GM21515 (cell line): ENCODE measurements around the gene HMOX2.

ENCODE experiments used
- ATAC-seq: cut with Tn5 transposase; IDR thresholded peaks from one replicate; pipeline ENCODE4 v1.9.1; 2021; ENCODE audit not compliant: unreplicated experiment

Gene HMOX2

DNA sequence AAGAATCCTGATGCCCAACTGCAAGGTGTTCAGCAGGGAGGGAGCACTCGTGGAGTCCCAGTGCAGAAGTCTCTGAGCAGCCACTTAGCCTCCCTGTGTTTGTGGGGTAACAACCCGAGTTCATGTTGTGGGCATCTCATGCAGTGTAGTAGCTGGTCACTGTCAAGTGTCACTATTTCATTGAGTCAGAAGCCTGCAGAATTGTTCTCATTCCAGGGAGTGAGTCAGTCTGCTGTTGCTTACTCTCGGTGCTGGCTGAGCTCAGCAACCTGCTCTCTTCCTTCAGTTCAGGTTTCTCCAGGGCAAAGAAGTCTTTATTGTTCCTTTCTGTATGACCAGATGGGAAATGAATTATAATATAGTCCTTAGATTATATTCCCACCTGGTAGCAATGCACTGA, 24.1 kb downstream of the HMOX2 start:
- no peak for ATAC-seq

DNA sequence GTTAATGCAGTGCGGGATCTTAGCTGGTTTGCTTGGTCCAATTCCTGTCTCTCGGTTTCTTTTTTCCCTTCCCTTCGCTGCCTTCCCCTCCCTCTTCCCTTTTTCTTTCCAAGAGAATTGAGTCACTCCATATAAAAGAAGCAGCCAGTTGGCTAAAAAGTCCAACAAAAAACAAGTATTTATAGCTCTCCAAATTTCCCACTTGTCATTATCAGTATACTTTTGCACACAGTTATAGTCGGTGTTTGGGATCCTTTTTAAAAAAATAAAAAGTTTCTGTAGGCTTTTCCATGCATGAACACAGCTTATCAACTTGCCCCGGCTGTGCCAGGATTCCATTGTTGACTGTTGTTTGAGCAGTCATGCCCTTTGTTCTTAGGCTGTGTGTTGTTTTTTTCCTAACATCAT, 24.9 kb downstream of the HMOX2 start:
- ATAC-seq, result no peak

DNA sequence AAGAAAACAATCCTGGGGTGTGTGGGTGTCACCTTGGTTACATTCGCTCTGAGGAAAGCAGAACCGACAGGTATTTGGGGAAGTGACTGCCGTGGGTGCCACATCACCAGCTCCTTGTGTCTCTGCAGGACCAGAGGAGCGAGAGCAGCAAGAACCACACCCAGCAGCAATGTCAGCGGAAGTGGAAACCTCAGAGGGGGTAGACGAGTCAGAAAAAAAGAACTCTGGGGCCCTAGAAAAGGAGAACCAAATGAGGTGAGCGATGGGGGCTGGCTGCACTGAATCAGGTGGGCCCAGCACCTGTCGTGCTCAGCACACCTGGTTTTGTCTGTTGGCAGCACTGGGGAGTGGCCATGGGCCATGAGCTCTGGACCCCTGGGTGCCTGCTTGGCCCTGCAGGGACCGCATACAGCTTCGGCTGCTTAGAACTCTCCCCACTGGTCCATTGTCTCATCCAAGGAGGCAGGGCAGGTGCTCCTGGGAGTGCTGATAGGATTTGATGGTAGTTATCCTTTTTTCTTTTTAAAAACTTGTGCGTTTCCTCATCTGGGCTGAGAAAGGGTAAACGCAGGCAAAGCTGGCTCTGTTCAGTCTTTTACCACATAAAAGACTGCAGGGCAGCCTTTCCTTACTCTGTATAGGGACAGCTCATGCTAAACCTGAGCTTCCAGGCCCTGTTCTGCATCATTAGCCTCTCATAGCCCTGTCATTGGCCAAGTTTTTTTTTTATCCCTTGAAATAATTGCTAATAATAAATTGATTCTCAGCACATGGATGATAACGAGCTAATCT, 29.4 kb downstream of the HMOX2 start:
- peak; percentile 78 for ATAC-seq

DNA sequence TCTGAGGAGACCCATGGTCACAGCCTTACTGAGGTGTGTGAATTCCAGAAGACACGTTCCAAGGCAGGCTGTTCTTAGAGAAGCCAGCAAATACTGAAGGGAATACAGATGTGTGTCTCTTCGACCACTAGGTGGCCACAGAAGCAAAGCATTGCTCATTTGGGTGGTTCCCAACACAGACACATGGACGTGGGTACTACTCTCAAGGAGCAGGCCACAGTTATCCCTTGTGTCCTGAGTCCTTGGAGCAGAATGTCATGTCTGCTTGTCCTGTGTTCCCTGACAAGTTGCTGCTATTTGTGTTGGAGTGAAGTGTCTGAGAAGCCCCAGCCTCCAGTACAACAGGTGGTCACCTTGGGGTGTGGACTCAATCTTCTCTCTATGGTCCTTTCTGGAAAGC, 30.3 kb downstream of the HMOX2 start:
- no peak for ATAC-seq

DNA sequence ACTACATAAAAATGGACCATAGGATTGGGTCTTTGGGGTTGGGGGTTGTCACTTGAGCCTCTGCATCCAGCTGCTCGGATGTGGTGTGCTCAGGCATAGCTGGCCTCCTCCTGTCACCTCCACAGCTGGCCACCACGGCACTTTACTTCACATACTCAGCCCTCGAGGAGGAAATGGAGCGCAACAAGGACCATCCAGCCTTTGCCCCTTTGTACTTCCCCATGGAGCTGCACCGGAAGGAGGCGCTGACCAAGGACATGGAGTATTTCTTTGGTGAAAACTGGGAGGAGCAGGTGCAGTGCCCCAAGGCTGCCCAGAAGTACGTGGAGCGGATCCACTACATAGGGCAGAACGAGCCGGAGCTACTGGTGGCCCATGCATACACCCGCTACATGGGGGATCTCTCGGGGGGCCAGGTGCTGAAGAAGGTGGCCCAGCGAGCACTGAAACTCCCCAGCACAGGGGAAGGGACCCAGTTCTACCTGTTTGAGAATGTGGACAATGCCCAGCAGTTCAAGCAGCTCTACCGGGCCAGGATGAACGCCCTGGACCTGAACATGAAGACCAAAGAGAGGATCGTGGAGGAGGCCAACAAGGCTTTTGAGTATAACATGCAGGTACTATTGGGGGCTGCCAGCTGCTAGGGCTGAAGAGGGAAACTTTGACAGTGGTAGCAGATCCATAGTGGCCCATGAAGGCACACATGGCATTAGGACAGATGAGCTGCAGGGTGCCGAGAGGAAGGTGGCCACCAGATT, 31.6 kb downstream of the HMOX2 start:
- no peak for ATAC-seq

DNA sequence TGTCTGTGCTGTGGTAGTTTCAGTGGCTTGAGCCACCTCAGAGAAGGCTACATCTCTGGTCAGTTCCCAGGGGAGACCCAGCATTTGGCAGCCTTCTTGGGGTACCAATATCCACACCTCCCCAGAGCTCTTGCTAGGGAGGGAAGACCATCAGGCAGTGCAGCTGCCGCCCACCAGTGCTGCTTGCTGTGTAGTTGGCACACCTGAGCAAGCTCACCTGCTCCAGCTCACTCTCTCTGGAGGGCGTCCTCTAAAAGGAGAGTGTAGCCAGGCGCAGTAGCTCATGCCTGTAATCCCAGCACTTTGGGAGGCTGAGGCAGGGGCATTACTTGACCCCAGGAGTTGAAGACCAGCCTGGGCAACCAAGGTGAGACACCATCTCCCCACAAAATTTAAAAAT, 32.6 kb downstream of the HMOX2 start:
- no peak for ATAC-seq

DNA sequence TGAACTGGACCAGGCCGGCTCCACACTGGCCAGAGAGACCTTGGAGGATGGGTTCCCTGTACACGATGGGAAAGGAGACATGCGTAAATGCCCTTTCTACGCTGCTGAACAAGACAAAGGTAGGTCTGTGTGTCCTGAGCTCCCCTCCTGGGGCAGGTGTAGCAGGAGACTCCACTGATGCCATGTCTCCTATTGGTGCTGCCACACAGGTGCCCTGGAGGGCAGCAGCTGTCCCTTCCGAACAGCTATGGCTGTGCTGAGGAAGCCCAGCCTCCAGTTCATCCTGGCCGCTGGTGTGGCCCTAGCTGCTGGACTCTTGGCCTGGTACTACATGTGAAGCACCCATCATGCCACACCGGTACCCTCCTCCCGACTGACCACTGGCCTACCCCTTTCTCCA, 33.2 kb downstream of the HMOX2 start:
- no peak for ATAC-seq

DNA sequence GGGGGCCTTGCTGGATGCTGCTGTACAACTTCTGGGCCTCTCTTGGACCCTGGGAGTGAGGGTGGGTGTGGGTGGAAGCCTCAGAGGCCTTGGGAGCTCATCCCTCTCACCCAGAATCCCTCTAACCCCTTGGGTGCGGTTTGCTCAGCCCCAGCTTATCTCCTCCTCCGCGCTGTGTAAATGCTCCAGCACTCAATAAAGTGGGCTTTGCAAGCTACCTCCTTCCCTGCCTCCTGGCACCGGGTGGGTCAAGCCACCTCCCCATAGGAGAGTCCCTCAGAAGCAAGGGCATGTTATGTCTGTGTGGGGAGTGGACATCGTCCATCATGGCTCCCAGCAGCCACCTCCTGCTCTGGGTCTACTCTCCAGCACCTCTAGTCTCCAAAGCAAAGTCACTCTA, 33.9 kb downstream of the HMOX2 start:
- no peak for ATAC-seq

DNA sequence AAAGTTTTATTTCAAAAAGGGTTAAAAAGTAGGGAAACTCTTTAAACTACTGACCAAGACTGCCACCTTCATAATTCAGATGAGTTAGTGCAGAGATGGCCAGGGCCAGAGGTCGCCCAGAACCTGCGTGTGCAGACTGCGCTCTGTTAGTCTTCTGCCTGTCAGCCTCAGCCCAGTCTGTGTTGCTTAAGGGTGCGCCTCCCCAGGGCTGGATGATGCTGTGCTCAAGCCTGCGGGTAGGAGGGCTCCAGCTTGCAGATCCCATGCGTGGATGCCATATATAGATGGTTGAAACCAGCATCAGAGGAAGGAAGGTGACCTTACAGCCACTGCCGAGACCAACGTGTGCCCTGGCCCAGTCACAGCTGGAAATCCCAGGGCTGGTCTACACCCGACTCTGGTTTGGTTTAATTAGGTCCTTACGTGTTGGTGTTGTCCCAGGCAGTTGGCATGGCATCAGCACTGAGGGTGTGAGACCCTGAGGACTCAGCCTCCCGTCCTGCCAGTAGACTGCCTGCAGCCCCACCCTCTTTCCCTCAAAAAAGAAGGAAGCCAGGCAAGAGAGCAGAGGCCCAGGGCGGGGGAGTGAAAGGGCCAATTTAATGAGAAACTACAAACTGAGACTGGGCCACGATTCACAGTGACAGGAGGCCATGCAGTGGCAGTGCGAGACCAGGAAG, 34.7 kb downstream of the HMOX2 start:
- no peak for ATAC-seq

DNA sequence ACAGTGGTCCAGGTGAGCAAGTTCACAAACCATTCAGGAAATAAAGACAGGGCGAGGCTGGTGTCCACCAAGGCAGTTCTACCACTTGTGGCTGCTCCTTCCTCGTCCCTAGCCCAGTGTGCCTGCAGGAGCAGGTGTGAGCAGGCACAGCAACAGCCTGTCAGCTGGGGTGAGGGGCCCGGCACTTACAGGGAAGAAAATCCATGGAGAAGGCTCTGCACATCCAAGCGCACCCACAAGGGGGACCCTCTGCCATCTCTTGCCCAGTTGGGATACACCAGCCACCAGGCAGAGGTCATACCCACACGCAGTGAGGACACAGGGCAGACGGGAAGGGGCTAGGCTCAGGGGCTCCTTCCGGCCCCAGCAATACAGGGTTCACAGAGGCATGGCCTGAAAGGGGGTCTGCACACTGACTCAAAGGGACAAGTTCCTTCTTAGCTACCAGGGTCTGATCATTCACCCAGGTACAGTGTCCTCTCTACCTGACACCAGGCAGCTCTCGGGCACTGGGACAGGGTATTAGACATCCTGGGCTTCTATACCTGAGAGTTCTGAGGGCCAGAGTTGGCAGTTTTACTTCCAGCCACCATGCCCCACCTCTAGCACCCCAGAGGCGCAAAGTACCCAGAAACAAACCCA, 35.4 kb downstream of the HMOX2 start:
- ATAC-seq, result no peak

DNA sequence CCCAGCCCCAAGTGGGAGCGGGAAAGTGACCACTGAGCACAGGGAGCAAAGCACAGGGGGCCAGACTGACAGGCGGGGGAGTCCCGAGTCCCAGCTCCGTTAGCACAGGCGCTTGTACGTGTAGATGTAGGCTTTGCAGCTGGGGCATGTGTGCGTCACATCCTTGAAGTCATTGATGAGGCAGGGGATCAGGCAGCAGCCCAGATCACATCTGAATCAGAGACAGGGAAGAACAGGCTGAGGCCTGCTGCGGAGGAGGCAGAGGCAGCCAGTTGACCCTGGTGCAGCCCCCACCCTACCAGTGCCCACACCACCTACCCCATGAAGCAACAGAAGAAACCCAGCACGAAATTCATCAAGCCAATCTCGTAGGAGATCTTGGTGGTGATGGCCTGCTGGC, 36.3 kb downstream of the HMOX2 start:
- no peak for ATAC-seq

DNA sequence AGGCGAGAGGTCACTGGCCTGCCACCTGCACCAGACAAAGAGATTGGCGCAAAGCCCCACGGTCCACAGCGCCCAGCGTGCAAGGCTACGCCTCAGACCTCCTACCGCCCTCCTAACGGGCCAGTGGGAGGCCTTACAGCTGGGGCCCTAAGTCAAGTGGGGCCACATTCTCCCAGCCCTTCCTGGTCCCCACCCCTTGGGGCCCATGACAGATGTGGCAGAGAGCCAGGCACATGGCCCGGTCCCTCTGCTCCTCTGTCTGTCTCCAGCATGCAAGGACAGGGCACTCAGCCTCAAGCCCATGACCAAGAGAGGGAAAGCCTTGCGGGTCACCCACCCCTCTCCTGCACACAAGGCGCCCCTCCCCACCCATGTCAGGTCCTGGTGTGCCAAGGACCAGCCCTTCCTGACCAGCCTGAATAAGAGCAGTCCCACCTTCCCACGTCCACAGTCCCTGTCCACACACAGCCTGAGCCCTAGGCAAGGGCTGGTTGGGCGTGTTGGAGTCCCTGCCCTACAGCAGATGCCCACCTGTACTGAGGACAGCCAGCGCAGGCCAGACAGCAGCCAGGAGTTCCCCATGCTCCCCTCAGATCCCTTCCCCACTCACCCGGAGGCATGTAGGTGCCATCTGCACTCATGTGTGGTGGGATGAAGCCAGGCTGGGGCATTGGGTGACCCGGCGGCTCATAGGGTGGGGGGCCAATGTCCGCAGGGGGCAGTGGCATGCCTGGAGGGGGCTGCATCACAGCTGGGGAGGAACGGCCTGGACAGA, 37.1 kb downstream of the HMOX2 start:
- no peak for ATAC-seq

DNA sequence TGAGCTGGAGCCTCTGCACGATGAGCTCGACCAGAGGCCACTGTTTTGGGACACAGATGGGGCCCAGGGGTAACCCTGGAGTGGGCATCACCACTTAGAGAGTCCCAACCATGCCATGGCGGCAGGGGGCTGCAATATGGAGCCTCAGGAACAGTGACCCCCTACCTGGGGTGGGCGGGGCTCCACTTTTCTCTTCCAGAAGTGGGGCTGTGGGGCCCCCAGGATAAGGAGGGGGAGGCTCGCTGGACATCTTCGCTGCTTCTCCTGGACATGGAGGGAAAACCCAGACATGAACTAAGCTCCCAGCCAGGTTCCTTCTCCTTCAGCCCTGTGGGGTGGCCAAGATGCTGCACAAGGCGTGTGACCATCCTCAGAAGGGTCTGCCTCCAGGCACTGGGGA, 37.7 kb downstream of the HMOX2 start:
- ATAC-seq, result no peak

DNA sequence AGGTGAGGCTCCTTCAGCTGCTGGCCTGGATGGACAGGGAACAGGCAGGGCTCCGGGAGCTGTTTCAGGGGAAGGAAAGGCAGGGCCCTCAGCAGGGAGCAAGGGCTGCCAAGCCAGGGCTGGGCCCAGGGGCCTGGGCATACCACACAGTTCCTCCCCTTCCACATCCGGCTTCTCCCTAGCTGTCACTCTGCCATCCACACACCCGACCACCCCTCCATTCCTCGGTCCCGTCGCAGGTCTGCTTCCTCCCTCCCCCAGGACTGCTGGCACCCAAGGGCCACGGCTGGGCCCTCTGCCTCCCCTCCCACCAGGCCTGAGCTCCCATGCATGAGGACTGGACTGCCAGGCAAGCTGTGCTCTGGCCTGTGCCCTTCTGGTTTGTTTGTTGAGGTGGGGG, 38.4 kb downstream of the HMOX2 start:
- ATAC-seq, result no peak

DNA sequence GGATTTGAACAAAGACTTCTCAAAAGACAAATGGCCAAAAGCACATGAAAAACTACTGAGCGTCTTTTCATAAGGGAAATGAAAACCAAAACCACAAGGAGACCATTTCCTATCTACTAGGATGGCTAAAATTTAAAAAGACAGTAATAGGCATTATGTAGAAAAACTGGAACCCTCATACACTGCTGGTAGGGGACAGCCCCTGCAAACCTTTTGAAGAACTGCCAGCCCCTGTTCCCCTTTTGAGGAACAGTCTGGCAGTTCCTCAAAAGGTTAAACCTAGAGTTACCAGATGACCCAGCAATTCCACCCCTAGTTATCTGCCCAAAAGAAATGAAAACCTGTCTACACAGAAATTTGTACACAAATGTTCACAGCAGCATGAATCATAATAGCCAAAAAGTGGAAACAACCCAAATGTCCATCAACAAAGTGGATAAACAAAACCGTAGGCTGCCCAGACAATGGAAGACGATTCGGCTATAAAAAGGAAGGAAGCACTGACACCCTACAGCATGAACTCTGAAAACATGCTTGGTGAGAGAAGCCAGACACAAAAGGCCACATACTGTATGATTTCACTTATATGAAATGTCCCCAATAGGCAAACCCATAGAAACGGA, 39.5 kb downstream of the HMOX2 start:
- ATAC-seq, result peak; percentile 51

DNA sequence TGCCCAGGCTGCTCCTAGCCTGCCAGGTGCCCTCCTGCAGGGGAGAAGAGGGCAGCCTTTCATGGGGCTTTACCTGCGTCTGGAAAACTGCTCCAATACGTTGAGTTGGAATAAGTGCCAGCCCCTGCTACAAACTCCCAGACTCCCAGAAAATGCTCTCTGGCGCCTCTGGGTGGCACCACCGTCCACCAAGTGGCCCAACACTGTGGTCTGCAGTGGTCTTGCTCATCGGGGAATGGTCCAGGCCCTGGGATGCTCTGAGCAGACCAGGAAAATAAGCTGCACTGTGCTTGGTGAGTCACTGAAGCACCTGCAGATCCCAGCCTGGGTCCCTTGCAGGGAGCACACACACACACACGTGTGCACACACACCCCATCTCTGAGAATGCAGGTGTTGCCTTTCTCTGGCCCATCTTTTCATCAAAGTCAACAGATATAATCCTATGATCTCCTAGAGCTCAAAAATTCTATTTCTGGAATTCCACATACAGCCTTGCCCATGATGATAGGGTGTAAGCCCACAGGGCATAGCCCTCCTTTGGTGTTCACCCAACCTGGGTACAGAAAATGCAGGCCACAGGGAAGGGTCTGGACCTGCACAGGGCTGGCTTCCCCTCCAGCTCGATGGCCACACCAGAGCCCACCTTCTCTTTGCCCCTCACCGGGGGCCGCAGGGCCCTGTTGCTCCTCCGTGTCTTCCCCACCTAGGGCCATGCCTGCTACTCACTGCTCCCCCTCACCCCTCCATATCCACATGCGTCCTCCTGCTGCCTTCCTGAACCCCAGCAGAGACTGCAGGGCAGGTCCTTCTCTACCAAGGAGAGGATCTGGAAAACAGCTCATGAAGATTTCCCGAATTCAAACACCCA, 41.8 kb downstream of the HMOX2 start:
- no peak for ATAC-seq

DNA sequence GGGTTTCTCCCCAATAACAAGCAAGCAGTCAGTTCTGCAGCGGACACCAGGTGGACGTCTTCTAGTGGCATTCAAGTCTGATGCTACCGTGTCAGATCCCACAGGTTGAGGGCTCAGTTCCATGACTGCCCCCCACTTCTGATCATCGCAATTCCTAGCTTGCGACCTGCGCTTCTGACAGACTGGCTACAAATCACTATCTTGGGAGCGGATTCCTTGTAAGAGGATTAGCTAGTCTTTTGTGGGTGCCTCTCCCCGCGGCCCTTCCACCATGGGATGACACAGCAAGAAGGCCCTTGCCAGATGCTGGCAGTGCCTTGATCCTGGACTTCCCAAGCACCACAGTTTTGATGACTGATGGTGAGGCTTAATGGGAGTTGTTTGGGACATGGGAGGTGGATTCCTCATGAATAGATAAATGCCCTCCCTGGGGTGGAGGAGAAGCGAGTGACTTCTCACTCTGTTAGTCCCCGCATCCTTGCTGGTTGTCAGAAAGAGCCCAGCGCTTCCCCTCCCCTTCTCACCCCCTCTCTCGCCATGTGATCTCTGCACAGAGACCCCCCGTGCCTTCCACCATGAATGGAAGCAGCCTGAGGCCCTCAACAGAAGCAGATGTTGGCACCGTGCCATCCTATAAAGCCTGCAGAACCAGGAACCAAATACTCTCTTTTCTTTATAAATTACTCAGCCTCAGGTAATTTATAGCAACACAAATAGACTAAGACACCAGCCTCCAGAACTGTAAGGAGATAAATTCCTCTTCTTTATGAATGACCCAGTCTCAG, 43.3 kb downstream of the HMOX2 start:
- ATAC-seq, result no peak

DNA sequence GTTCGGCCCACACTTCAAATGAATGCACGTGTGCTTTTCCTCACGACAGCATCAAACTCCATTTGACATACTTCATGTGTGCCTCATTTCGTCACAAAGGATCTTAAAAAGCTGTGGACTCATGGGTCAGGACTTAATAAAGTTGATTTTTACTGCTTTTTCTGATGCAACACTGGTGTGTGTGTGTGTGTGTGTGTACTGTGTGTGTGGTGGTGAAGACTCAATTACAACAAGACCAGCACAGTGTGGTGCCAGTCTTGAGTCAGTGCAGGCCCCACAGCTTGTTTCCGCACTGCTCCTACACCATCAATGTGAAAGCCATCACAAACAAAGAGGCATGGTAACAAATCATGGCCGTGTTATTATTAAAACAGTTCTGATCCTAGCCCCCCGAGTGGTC, 44.7 kb downstream of the HMOX2 start:
- no peak for ATAC-seq
